ENCODE data around the gene HIPK3.

HIPK3 gene

GRCh38 chr11:33309118-33309517 is 51.9 kb downstream of the HIPK3 start:
- H3K27me3 ChIP-seq: no peaks in the 10 kb centered on the region
- no peaks in the 10 kb centered on the region for H3K36me3 ChIP-seq
- peaks cover 6 to 10% of the 10 kb centered on the region in 2 experiments for H3K4me1 ChIP-seq (ENCODE audit: control insufficient read depth in 1 of 2, insufficient read depth in 1 of 2, low read depth in 1 of 2, low read length in 1 of 2)
- H3K27ac ChIP-seq: no peak overlapping the region
- no peak for TF ChIP-seq CTCF (IDR thresholded peaks at IDR 0.05)
- no peak overlapping the region for H3K4me3 ChIP-seq (ENCODE audit: low read depth in 1 of 2, low read length in 1 of 2)
- H3K9me3 ChIP-seq: no peaks in the 10 kb centered on the region

- no peak overlapping the region for H3K27ac ChIP-seq
- H3K27me3 ChIP-seq: no peaks in the 10 kb centered on the region
- no peaks in the 10 kb centered on the region for H3K36me3 ChIP-seq
- no peak for TF ChIP-seq CTCF (IDR thresholded peaks at IDR 0.05)
- H3K4me3 ChIP-seq (ENCODE audit: low read depth in 1 of 2, low read length in 1 of 2): no peak overlapping the region
- no peaks in the 10 kb centered on the region for H3K9me3 ChIP-seq
- H3K4me1 ChIP-seq (ENCODE audit: control insufficient read depth in 1 of 2, insufficient read depth in 1 of 2, low read depth in 1 of 2, low read length in 1 of 2): peaks cover 6 to 10% of the 10 kb centered on the region in 2 experiments
Observed at GRCh38 chr11:33310720-33311500, 53.7 kb downstream of the HIPK3 start.

- H3K36me3 ChIP-seq: no peaks in the 10 kb centered on the region
- H3K4me1 ChIP-seq (ENCODE audit: control insufficient read depth in 1 of 2, insufficient read depth in 1 of 2, low read depth in 1 of 2, low read length in 1 of 2): peaks cover 6 to 10% of the 10 kb centered on the region in 2 experiments
- H3K27me3 ChIP-seq: no peaks in the 10 kb centered on the region
- H3K4me3 ChIP-seq (ENCODE audit: low read depth in 1 of 2, low read length in 1 of 2): no peak overlapping the region
- H3K27ac ChIP-seq: no peak overlapping the region
- no peak for TF ChIP-seq CTCF (IDR thresholded peaks at IDR 0.05)
- H3K9me3 ChIP-seq: no peaks in the 10 kb centered on the region
Observed at GRCh38 chr11:33311680-33312079, 54.5 kb downstream of the HIPK3 start.

GRCh38 chr11:33315822-33316221 is 58.6 kb downstream of the HIPK3 start:
- H3K27ac ChIP-seq: no peak overlapping the region
- no peaks in the 10 kb centered on the region for H3K27me3 ChIP-seq
- no peaks in the 10 kb centered on the region for H3K36me3 ChIP-seq
- H3K4me1 ChIP-seq (ENCODE audit: control insufficient read depth in 1 of 2, insufficient read depth in 1 of 2, low read depth in 1 of 2, low read length in 1 of 2): peaks cover 16 to 24% of the 10 kb centered on the region in 2 experiments
- no peak overlapping the region for H3K4me3 ChIP-seq (ENCODE audit: low read depth in 1 of 2, low read length in 1 of 2)
- no peak for TF ChIP-seq CTCF (IDR thresholded peaks at IDR 0.05)
- H3K9me3 ChIP-seq: no peaks in the 10 kb centered on the region

GRCh38 chr11:33317662-33318061 is 60.5 kb downstream of the HIPK3 start:
- Histone ChIP-seq H3K9me3 (no peaks in the 10 kb centered on the region), H3K27ac (no peak overlapping the region), H3K4me3 (ENCODE audit: low read depth in 1 of 2, low read length in 1 of 2) (no peak overlapping the region), H3K4me1 (ENCODE audit: control insufficient read depth in 1 of 2, insufficient read depth in 1 of 2, low read depth in 1 of 2, low read length in 1 of 2) (peaks cover 24 to 38% of the 10 kb centered on the region in 2 experiments), H3K36me3 (no peaks in the 10 kb centered on the region), H3K27me3 (no peaks in the 10 kb centered on the region)
- no peak for TF ChIP-seq CTCF (IDR thresholded peaks at IDR 0.05)

Measured in neutrophil (primary cell).